Lower lobe of right lung (tissue), 2 donors: ENCODE measurements around the gene DIPK2B. TPM values are rescaled to one million over a fixed set of nuclear protein-coding genes. Genes with fewer than 3 reads are reported as not detected.

Source experiments
- ATAC-seq, 2 donors: fragments of 200-7000 bp; cut with Tn5 transposase; one replicate each; pipeline ENCODE4 v1.9.1; 2020 to 2022; ENCODE audit warnings: mild to moderate bottlenecking in 2 of 2, moderate library complexity in 2 of 2
- DNase-seq: peaks from one replicate; pipeline ENCODE4 v3.0.0-alpha.2; 2020
- H3K27ac ChIP-seq: fragments of 200-600 bp; one replicate; pipeline ENCODE4 v1.8.0; 2022
- H3K27me3 ChIP-seq: fragments of 200-600 bp; one replicate; pipeline ENCODE4 v1.8.0; 2022; ENCODE audit warnings: low read depth
- H3K36me3 ChIP-seq: fragments of 200-600 bp; one replicate; pipeline ENCODE4 v1.8.0; 2022; ENCODE audit warnings: mild to moderate bottlenecking
- H3K4me1 ChIP-seq: fragments of 200-600 bp; one replicate; pipeline ENCODE4 v1.8.0; 2022
- H3K4me3 ChIP-seq: fragments of 200-600 bp; one replicate; pipeline ENCODE4 v1.8.0; 2022; ENCODE audit warnings: mild to moderate bottlenecking
- H3K9me3 ChIP-seq: fragments of 200-600 bp; one replicate; pipeline ENCODE4 v1.8.0; 2022
- CTCF ChIP-seq: fragments of 200-600 bp; IDR thresholded peaks from one replicate; pipeline ENCODE4 v1.8.0; 2022; ENCODE audit warnings: antibody characterized with exemption, mild to moderate bottlenecking
- intact Hi-C: fragments of 100-400 bp; cut with DNase I; formaldehyde crosslinking; loops from one replicate; pipeline ENCODE4 v1.11.0; 2022
- total RNA-seq: library from RNA; stranded (reverse); fragmentation: NEBNext Ultra II Directional; extraction: Animal tissue kit (Norgen Biotek cat#: 25700); gene quantifications from one replicate; pipeline ENCODE4 v1.2.1, GENCODE V29; 2021
- donor health status: DM: no; HTN: yes; CAD: no; lungs with severe emphysema.

DIPK2B gene
- total RNA-seq, 1 donor from 2014 or later, result 14.4 TPM

- Histone ChIP-seq H3K36me3 (no peaks in the 10 kb centered on the region), H3K27ac (no peak overlapping the region), H3K27me3 (no peaks in the 10 kb centered on the region), H3K4me3 (no peak overlapping the region), H3K9me3 (no peaks in the 10 kb centered on the region), H3K4me1 (no peaks in the 10 kb centered on the region)
- TF ChIP-seq CTCF, result no peak
- no peak for DNase-seq
- intact Hi-C loops, result no loop called here
- ATAC-seq, result no peak
These were observed 35.7 kb downstream of the DIPK2B start for GRCh38 chrX:45164995-45165394.

DNA sequence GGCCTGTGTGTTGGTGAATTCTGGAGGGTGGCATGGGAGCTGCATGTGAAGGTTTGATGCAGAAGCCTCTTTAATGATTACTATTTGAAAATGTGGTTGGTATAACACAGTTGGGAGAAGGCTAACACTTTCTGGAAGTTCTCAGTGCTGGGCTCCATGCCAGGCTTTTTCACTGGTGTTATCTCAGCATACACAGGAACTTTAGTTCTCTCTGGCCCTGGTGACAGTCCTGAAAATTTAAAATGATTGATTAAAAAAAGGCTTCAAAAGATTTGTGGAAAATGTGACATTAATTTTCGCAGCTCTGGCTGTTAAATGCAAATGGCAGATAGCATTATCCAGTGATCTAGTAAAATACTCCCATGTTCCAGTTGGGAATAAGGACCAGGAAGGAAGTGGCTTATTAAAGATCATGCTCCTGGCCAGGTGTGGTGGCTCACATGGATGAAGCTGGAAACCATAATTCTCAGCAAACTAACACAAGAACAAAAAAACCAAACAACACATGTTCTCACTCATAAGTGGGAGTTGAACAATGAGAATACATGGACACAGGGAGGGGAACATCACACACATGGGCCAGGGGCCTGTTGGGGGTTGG lies 36.6 kb downstream of the DIPK2B start:
- intact Hi-C loops, result no loop called here
- no peaks in the 10 kb centered on the region for H3K9me3 ChIP-seq
- DNase-seq (no peak), ATAC-seq (no peak)
- no peak overlapping the region for H3K4me3 ChIP-seq
- no peaks in the 10 kb centered on the region for H3K4me1 ChIP-seq
- no peaks in the 10 kb centered on the region for H3K27me3 ChIP-seq
- no peak overlapping the region for H3K27ac ChIP-seq
- no peaks in the 10 kb centered on the region for H3K36me3 ChIP-seq
- no peak for TF ChIP-seq CTCF

DNA sequence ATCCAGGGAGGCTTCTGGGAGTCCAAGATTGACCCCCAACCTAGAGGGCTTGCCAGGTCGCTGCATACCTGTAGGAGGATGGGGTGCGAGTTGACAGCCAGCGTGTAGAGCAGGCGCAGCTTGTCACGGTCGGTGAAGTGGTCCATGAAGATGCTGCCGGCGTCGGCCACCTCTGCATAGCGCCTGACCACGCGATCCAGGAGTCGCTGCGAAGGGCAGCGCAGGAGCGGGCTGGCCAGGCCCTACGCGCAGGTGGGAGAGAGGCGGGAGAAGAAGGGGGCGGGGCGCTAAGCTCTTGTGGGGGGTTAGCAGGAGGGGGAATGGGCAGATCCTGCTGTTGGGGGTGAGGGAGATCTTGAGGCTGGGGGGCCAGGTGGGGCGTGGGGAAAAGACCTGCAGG lies 43.0 kb downstream of the DIPK2B start:
- no peaks in the 10 kb centered on the region for H3K4me1 ChIP-seq
- no peak for DNase-seq
- ATAC-seq, result no peak
- TF ChIP-seq CTCF, result no peak
- no peaks in the 10 kb centered on the region for H3K27me3 ChIP-seq
- no peak overlapping the region for H3K4me3 ChIP-seq
- no peaks in the 10 kb centered on the region for H3K36me3 ChIP-seq
- H3K27ac ChIP-seq, result no peak overlapping the region
- intact Hi-C loops, result no loop called here
- H3K9me3 ChIP-seq, result no peaks in the 10 kb centered on the region

GRCh38 chrX:45154462-45154861 lies 46.2 kb downstream of the DIPK2B start:
- Histone ChIP-seq H3K4me3 (no peak overlapping the region), H3K9me3 (no peaks in the 10 kb centered on the region), H3K27ac (no peak overlapping the region), H3K27me3 (no peaks in the 10 kb centered on the region), H3K4me1 (no peaks in the 10 kb centered on the region), H3K36me3 (no peaks in the 10 kb centered on the region)
- DNase-seq (no peak), ATAC-seq (no peak)
- intact Hi-C loops, result no loop called here
- no peak for TF ChIP-seq CTCF

- no peaks in the 10 kb centered on the region for H3K36me3 ChIP-seq
- no peaks in the 10 kb centered on the region for H3K9me3 ChIP-seq
- no peaks in the 10 kb centered on the region for H3K27me3 ChIP-seq
- no peak for TF ChIP-seq CTCF
- no peaks in the 10 kb centered on the region for H3K4me1 ChIP-seq
- ATAC-seq (no peak), DNase-seq (no peak)
- H3K27ac ChIP-seq, result no peak overlapping the region
- intact Hi-C loops, result no loop called here
- H3K4me3 ChIP-seq, result no peak overlapping the region
These were observed 46.7 kb downstream of the DIPK2B start for GRCh38 chrX:45154033-45154360.
